Measurements from ENCODE around the gene SRR.

Gene SRR

GRCh38 chr17:2372681-2373080 lies 68.9 kb downstream of the SRR start:
- no peak for DNase-seq

GRCh38 chr17:2373179-2373578 lies 69.4 kb downstream of the SRR start:
- no peak for DNase-seq

Data from suppressor macrophage treated with lipopolysaccharide for 1 hour (primary cell).